Left ventricle myocardium inferior (tissue), 1 donor: ENCODE measurements around the gene PIK3R5. TPM values are rescaled to one million over a fixed set of nuclear protein-coding genes. Genes with fewer than 3 reads are reported as not detected.

Source experiments
- DNase-seq: peaks from one replicate; pipeline ENCODE4 v3.0.0-alpha.2; 2020
- H3K27ac ChIP-seq: fragments of 200-600 bp; replicated peaks from 2 replicates; pipeline ENCODE4 v1.8.0; 2021
- H3K27me3 ChIP-seq: fragments of 200-600 bp; 2 replicates; pipeline ENCODE4 v1.8.0; 2021; ENCODE audit warnings: low read depth
- H3K36me3 ChIP-seq: fragments of 200-600 bp; 2 replicates; pipeline ENCODE4 v1.8.0; 2021
- H3K4me1 ChIP-seq: fragments of 200-600 bp; 2 replicates; pipeline ENCODE4 v1.8.0; 2021
- H3K4me3 ChIP-seq: fragments of 200-600 bp; 2 replicates; pipeline ENCODE4 v1.8.0; 2021; ENCODE audit warnings: mild to moderate bottlenecking, moderate library complexity
- H3K9me3 ChIP-seq: fragments of 200-600 bp; replicated peaks from 2 replicates; pipeline ENCODE4 v1.8.0; 2021
- intact Hi-C: fragments of 100-400 bp; cut with micrococcal nuclease; formaldehyde crosslinking; loops from one replicate; pipeline ENCODE4 v1.11.0; 2022
- total RNA-seq: library from RNA; stranded (reverse); fragmentation: NEBNext Ultra II Directional; extraction: Animal tissue kit (Norgen Biotek cat#: 25700); gene quantifications from one replicate; pipeline ENCODE4 v1.2.1, GENCODE V29; 2021
- TF ChIP-seq, protein P1 (sequence below): fragments of 200-600 bp; IDR thresholded peaks from 2 replicates; pipeline ENCODE4 v1.8.0; 2021; ENCODE audit warnings: antibody characterized with exemption, mild to moderate bottlenecking, borderline replicate concordance
- donor health status: DM: no; HTN: yes; CAD: no; lungs with severe emphysema.

Gene PIK3R5
- total RNA-seq, 1 donor from 2014 or later: 2.7 TPM

DNA sequence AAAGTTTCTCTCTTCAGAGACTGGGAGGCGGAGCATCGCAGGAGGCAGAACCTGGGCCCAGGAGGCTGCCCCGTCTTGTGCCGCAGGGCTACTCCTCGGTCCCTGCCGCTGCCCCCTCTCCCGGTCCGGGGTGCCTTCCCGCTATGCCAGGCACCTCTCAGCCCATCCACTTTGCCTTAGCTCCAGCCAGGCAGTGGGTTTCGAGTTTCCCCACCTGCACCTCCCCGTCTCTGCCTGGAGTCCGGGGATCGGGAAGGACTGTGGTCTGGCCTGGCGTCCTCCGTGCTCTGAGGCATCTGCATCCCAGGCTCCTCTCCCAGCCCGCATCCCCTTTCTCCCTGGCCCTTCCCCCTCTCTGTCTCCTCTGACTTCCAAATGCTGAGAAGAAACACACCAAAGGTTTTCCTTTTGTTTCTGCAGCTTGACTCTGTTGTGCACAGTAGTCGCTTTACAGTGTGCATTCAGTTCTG is 71.3 kb downstream of the PIK3R5 start:
- no peaks in the 10 kb centered on the region for H3K27me3 ChIP-seq
- TF ChIP-seq, protein P1, sequence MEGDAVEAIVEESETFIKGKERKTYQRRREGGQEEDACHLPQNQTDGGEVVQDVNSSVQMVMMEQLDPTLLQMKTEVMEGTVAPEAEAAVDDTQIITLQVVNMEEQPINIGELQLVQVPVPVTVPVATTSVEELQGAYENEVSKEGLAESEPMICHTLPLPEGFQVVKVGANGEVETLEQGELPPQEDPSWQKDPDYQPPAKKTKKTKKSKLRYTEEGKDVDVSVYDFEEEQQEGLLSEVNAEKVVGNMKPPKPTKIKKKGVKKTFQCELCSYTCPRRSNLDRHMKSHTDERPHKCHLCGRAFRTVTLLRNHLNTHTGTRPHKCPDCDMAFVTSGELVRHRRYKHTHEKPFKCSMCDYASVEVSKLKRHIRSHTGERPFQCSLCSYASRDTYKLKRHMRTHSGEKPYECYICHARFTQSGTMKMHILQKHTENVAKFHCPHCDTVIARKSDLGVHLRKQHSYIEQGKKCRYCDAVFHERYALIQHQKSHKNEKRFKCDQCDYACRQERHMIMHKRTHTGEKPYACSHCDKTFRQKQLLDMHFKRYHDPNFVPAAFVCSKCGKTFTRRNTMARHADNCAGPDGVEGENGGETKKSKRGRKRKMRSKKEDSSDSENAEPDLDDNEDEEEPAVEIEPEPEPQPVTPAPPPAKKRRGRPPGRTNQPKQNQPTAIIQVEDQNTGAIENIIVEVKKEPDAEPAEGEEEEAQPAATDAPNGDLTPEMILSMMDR: no peak
- no peaks in the 10 kb centered on the region for H3K9me3 ChIP-seq
- no peak overlapping the region for H3K27ac ChIP-seq
- no peak for DNase-seq
- intact Hi-C loops: loop anchor here (10.0 kb wide), 1 partner anchor 89 kb away; no protein-coding TSS in a partner anchor
- H3K36me3 ChIP-seq: no peaks in the 10 kb centered on the region
- peak overlapping the region; percentile 29 for H3K4me3 ChIP-seq
- H3K4me1 ChIP-seq: peaks cover 6% of the 10 kb centered on the region

DNA sequence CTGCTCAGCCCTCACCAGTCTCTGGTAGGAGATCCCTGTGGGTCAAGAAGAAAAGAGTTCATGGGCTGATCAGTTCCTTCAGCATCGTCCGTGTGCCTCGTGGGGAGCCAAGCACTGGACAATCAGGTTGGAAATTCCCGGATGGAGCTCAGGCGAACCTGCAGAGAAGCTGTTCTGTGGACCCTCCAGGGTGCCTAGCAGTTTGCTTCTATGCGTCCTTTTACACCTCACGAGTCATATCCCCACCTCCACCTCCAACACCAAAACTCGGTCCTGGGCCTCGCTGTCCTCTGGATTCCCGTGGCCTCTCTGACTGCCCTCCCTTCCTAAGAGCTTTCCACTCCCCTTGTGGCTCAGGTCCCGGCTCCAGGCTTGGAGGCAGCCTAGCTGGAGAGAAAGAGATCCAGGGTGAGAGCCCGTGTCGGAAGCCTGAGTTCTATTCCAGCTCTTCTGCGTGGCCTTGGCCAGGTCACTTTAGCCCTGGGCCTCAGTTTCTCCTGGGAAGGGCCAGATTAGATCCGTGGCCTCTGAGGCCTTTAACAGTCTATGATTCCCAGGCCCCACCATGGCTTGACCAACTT is 71.8 kb downstream of the PIK3R5 start:
- H3K27me3 ChIP-seq: no peaks in the 10 kb centered on the region
- H3K27ac ChIP-seq: no peak overlapping the region
- TF ChIP-seq, protein P1: no peak
- DNase-seq: no peak
- no peaks in the 10 kb centered on the region for H3K36me3 ChIP-seq
- no peak overlapping the region for H3K4me3 ChIP-seq
- peaks cover 7% of the 10 kb centered on the region for H3K4me1 ChIP-seq
- intact Hi-C loops: loop anchor here (10.0 kb wide), 1 partner anchor 89 kb away; no protein-coding TSS in a partner anchor
- H3K9me3 ChIP-seq: no peaks in the 10 kb centered on the region

- Histone ChIP-seq H3K36me3 (no peaks in the 10 kb centered on the region), H3K27ac (no peak overlapping the region), H3K4me3 (no peak overlapping the region), H3K27me3 (no peaks in the 10 kb centered on the region), H3K4me1 (peaks cover 14% of the 10 kb centered on the region), H3K9me3 (no peaks in the 10 kb centered on the region)
- intact Hi-C loops: loop anchor here (10.0 kb wide), 1 partner anchor 88 kb away; no protein-coding TSS in a partner anchor
- DNase-seq: no peak
- TF ChIP-seq, protein P1: no peak
Observed at GRCh38 chr17:8893059-8893458, 72.4 kb downstream of the PIK3R5 start.

- H3K36me3 ChIP-seq: no peaks in the 10 kb centered on the region
- no peak for DNase-seq
- peaks cover 18% of the 10 kb centered on the region for H3K4me1 ChIP-seq
- H3K27ac ChIP-seq: no peak overlapping the region
- TF ChIP-seq, protein P1: no peak
- intact Hi-C loops: loop anchor here (10.0 kb wide), 1 partner anchor 88 kb away; no protein-coding TSS in a partner anchor
- H3K27me3 ChIP-seq: no peaks in the 10 kb centered on the region
- H3K9me3 ChIP-seq: no peaks in the 10 kb centered on the region
- no peak overlapping the region for H3K4me3 ChIP-seq
Observed at GRCh38 chr17:8892338-8892690, 73.2 kb downstream of the PIK3R5 start.

DNA sequence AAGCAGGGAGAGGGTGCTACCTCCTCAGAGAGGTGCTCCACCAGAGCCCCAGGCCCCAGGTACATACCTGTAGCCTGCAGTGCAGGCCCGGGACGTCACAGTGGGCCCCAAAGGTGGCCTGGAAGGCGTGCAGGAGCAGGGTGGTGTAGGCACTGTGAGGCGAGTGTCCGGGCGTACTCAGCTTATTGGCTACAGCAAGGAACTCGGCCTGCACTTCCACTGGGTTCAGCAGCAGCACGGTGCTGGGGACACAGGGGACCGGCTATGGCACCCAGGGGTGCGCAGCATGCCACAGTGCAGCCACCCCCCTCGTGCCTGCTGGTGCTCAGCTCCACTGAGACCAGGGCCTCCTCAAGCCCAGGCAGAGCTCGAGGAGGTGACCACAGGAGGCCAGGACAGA is 74.8 kb downstream of the PIK3R5 start:
- DNase-seq: no peak
- peaks cover 18% of the 10 kb centered on the region for H3K4me1 ChIP-seq
- TF ChIP-seq, protein P1: no peak
- intact Hi-C loops: loop anchor here (10.0 kb wide), 1 partner anchor 86 kb away; no protein-coding TSS in a partner anchor
- no peaks in the 10 kb centered on the region for H3K9me3 ChIP-seq
- H3K27ac ChIP-seq: no peak overlapping the region
- no peaks in the 10 kb centered on the region for H3K36me3 ChIP-seq
- H3K4me3 ChIP-seq: no peak overlapping the region
- no peaks in the 10 kb centered on the region for H3K27me3 ChIP-seq
